CD4-positive, alpha-beta T cell treated with Interleukin-10 for 1 hour (primary cell): ENCODE results near the gene GRK1.

ENCODE experiments used
- DNase-seq: peaks from one replicate; pipeline ENCODE4 v3.0.0-alpha.2; 2020

GRK1 gene

GRCh38 chr13:113783200-113783881, 116.3 kb downstream of the GRK1 start:
- no peak for DNase-seq

GRCh38 chr13:113783966-113784644, 117.1 kb downstream of the GRK1 start:
- DNase-seq = no peak

GRCh38 chr13:113784645-113785024, 117.6 kb downstream of the GRK1 start:
- no peak for DNase-seq

GRCh38 chr13:113785051-113786010, 118.3 kb downstream of the GRK1 start:
- DNase-seq = no peak

- DNase-seq = no peak
Measured at GRCh38 chr13:113786262-113786841, 119.3 kb downstream of the GRK1 start.
